SU-DHL-6 (cell line): Measurements from ENCODE around the gene LRRC23.

Experiments used
- H2AFZ ChIP-seq: fragments of 200-600 bp; sonication (generic); 2 replicates; pipeline ENCODE4 v1.6.1; 2014; ENCODE audit warnings: low read depth, mild to moderate bottlenecking, moderate library complexity, mixed read lengths, antibody characterized with exemption, low read length; ENCODE audit not compliant: severe bottlenecking
- H3F3A ChIP-seq: fragments of 200-600 bp; shearing (Covaris generic); 2 replicates; pipeline ENCODE4 v1.6.0; 2016; ENCODE audit warnings: antibody characterized with exemption, mild to moderate bottlenecking; ENCODE audit not compliant: insufficient read depth
- H3K27ac ChIP-seq: fragments of 200-600 bp; sonication (generic); 2 replicates; pipeline ENCODE4 v1.5.1; 2016; ENCODE audit warnings: low read depth, mild to moderate bottlenecking, low read length, moderate library complexity, mixed read lengths
- H3K27me3 ChIP-seq: fragments of 200-600 bp; sonication (generic), shearing (Covaris generic); 2 replicates; pipeline ENCODE4 v1.6.0; 2014; ENCODE audit warnings: mild to moderate bottlenecking, low read length
- H3K36me3 ChIP-seq: fragments of 200-600 bp; sonication (generic); 2 replicates; pipeline ENCODE4 v1.6.1; 2014; ENCODE audit warnings: mild to moderate bottlenecking, low read length, mixed read lengths
- H3K4me2 ChIP-seq: fragments of 300-600, 200-600 bp; shearing (Covaris generic), sonication (generic); 2 replicates; pipeline ENCODE4 v1.6.0; 2014; ENCODE audit warnings: low read length, low read depth, mild to moderate bottlenecking; ENCODE audit not compliant: poor library complexity, severe bottlenecking
- H3K4me3 ChIP-seq: fragments of 200-600 bp; sonication (generic); 2 replicates; pipeline ENCODE4 v1.5.1; 2014; ENCODE audit warnings: antibody characterized with exemption, low read length, mild to moderate bottlenecking, mixed read lengths; ENCODE audit not compliant: insufficient read depth, poor library complexity, severe bottlenecking
- H3K79me2 ChIP-seq: fragments of 200-600 bp; sonication (generic); 2 replicates; pipeline ENCODE4 v1.6.1; 2014; ENCODE audit warnings: mild to moderate bottlenecking, low read length, moderate library complexity; ENCODE audit not compliant: insufficient read depth
- H3K9ac ChIP-seq: fragments of 200-600 bp; sonication (generic); 2 replicates; pipeline ENCODE4 v1.7.0; 2014; ENCODE audit warnings: mild to moderate bottlenecking, low read length
- H3K9me2 ChIP-seq: fragments of 200-600 bp; sonication (generic); replicated peaks from 2 replicates; pipeline ENCODE4 v1.6.1; 2014; ENCODE audit warnings: low read length; ENCODE audit not compliant: insufficient read depth
- H3K9me3 ChIP-seq: fragments of 200-600 bp; sonication (generic); 2 replicates; pipeline ENCODE4 v1.6.1; 2014; ENCODE audit warnings: low read length, mixed read lengths; ENCODE audit not compliant: insufficient read depth
- H4K20me1 ChIP-seq: fragments of 200-600 bp; sonication (generic); 2 replicates; pipeline ENCODE4 v1.6.1; 2014; ENCODE audit warnings: low read depth, mild to moderate bottlenecking, antibody characterized with exemption, low read length, moderate library complexity, mixed read lengths
- EZH2phosphoT487 ChIP-seq: fragments of 200-600 bp; sonication (generic), shearing (Covaris generic); conservative IDR thresholded peaks from 2 replicates; pipeline ENCODE4 v1.6.1; 2018; ENCODE audit warnings: mild to moderate bottlenecking, antibody characterized with exemption, low read length, moderate library complexity, mixed read lengths
- TF ChIP-seq, protein P1 (sequence below): fragments of 200-600 bp; sonication (generic); IDR thresholded peaks from one replicate; pipeline ENCODE4 v1.5.1; 2017; ENCODE audit warnings: antibody characterized with exemption, mild to moderate bottlenecking, low read length, moderate library complexity; ENCODE audit not compliant: insufficient read depth, poor library complexity, severe bottlenecking

LRRC23 gene

DNA sequence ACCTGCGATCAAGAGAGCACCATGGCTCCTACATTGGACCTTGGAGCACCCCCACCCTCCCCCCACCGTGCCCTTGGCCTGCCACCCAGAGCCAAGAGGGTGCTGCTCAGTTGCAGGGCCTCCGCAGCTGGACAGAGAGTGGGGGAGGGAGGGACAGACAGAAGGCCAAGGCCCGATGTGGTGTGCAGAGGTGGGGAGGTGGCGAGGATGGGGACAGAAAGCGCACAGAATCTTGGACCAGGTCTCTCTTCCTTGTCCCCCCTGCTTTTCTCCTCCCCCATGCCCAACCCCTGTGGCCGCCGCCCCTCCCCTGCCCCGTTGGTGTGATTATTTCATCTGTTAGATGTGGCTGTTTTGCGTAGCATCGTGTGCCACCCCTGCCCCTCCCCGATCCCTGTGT, 37.2 kb downstream of the LRRC23 start:
- Histone ChIP-seq H3K27ac (no peak overlapping the region), H3K27me3 (no peaks in the 10 kb centered on the region), H4K20me1 (no peaks in the 10 kb centered on the region), H3K4me2 (no peak overlapping the region), H3K9me2 (no peaks in the 10 kb centered on the region), H3K36me3 (no peaks in the 10 kb centered on the region), H3K79me2 (no peaks in the 10 kb centered on the region), H3K9me3 (no peaks in the 10 kb centered on the region), H2AFZ (no peak overlapping the region), H3K4me3 (no peak overlapping the region), H3K9ac (no peak overlapping the region), H3F3A (peaks cover 27% of the 10 kb centered on the region)
- no peak for TF ChIP-seq EZH2phosphoT487
- TF ChIP-seq, protein P1, sequence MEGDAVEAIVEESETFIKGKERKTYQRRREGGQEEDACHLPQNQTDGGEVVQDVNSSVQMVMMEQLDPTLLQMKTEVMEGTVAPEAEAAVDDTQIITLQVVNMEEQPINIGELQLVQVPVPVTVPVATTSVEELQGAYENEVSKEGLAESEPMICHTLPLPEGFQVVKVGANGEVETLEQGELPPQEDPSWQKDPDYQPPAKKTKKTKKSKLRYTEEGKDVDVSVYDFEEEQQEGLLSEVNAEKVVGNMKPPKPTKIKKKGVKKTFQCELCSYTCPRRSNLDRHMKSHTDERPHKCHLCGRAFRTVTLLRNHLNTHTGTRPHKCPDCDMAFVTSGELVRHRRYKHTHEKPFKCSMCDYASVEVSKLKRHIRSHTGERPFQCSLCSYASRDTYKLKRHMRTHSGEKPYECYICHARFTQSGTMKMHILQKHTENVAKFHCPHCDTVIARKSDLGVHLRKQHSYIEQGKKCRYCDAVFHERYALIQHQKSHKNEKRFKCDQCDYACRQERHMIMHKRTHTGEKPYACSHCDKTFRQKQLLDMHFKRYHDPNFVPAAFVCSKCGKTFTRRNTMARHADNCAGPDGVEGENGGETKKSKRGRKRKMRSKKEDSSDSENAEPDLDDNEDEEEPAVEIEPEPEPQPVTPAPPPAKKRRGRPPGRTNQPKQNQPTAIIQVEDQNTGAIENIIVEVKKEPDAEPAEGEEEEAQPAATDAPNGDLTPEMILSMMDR: no peak

DNA sequence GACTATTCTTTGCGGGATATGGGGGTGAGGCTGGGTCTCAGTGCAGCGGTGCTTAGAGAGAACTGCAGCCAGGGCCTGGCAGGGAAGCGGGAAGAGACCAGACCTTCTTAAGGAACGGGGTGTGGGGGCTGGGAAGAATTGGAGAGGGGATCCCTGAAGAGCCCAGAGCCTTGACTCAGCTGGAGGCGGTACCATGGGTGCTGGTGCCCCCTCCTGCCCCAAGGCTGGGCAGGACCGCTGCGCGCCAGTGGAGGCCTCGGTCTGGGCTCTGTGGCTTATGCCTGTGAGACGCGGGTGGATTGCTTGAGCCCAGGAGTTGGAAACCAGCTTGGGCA, 37.7 kb downstream of the LRRC23 start:
- Histone ChIP-seq H3F3A (peaks cover 31% of the 10 kb centered on the region), H3K9me2 (no peaks in the 10 kb centered on the region), H3K9me3 (no peaks in the 10 kb centered on the region), H3K27ac (no peak overlapping the region), H3K79me2 (no peaks in the 10 kb centered on the region), H3K4me2 (no peak overlapping the region), H2AFZ (no peak overlapping the region), H3K27me3 (no peaks in the 10 kb centered on the region), H3K36me3 (no peaks in the 10 kb centered on the region), H3K4me3 (no peak overlapping the region), H3K9ac (no peak overlapping the region), H4K20me1 (no peaks in the 10 kb centered on the region)
- TF ChIP-seq, protein P1: no peak
- no peak for TF ChIP-seq EZH2phosphoT487

DNA sequence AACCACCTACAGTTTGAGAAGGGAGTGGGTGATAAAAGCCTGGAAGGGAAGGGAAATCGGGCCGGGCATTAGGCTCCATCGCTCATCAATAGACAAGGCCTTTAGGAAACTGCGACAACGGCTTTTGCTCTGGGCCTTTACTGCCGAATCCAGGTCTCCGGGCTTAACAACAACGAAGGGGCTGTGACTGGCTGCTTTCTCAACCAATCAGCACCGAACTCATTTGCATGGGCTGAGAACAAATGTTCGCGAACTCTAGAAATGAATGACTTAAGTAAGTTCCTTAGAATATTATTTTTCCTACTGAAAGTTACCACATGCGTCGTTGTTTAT, 38.7 kb downstream of the LRRC23 start:
- Histone ChIP-seq H3K79me2 (no peaks in the 10 kb centered on the region), H3K27me3 (no peaks in the 10 kb centered on the region), H2AFZ (no peak overlapping the region), H3K36me3 (no peaks in the 10 kb centered on the region), H3K27ac (peak overlapping the region; percentile 82), H4K20me1 (no peaks in the 10 kb centered on the region), H3K4me2 (peak overlapping the region; percentile 82), H3K9ac (peak overlapping the region; percentile 74), H3K9me3 (no peaks in the 10 kb centered on the region), H3K9me2 (no peaks in the 10 kb centered on the region), H3F3A (peaks cover 28% of the 10 kb centered on the region), H3K4me3 (no peak overlapping the region)
- TF ChIP-seq EZH2phosphoT487: no peak
- TF ChIP-seq, protein P1: no peak

DNA sequence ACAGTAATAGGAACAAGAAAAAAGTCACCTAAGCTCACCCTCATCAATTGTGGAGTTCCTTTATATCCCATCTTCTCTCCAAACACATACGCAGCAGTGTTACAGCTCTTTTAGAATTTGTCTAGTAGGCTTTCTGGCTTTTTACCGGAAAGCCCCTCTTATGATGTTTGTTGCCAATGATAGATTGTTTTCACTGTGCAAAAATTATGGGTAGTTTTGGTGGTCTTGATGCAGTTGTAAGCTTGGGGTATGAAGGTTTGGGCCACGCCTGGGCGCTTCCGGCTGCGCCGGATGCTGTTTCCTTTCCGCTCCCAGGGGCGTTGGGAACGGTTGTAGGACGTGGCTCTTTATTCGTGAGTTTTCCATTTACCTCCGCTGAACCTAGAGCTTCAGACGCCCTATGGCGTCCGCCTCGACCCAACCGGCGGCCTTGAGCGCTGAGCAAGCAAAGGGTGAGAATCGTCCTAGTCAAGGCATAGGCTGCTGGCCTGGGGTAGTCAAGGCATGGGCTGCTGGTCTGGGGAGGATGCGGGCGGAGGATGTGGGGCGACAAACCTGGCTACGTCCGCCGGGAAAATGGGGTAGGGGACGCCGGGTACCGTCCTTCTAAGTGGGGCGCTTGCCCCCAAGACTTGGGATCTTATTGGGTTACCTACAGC, 39.2 kb downstream of the LRRC23 start, which contains the start of the genes C12orf57 and RNU7-1:
Gene C12orf57 (plus strand): TSS at position 301 of the 659 bp plus-strand sequence. CDS start 100 bp downstream, at position 401.
Gene RNU7-1 (plus strand): TSS at position 95 of the 659 bp plus-strand sequence.
- Histone ChIP-seq H3K4me3 (peak within 1 kb of the TSS; percentile 63), H4K20me1 (no peaks in the 10 kb centered on the region), H3K9me2 (no peaks in the 10 kb centered on the region), H3F3A (peaks cover 28% of the 10 kb centered on the region), H3K27ac (peak within 1 kb of the TSS; percentile 82), H3K27me3 (no peaks in the 10 kb centered on the region), H2AFZ (peak within 1 kb of the TSS; percentile 81), H3K9me3 (no peaks in the 10 kb centered on the region), H3K79me2 (no peaks in the 10 kb centered on the region), H3K9ac (peak within 1 kb of the TSS; percentile 74), H3K4me2 (peak within 1 kb of the TSS; percentile 82), H3K36me3 (no peaks in the 10 kb centered on the region)
- no peak for TF ChIP-seq EZH2phosphoT487
- TF ChIP-seq, protein P1: no peak
